ENCODE results near the gene KIF1A. TPM values are rescaled to one million over a fixed set of nuclear protein-coding genes. Genes with fewer than 3 reads are reported as not detected.

Gene KIF1A
- total and polyA plus RNA-seq, 2 of the 13 experiments (the other 11 are each of a cell fraction or from before 2014, with no cell fraction given) = 0.01 TPM; not detected in 1

GRCh38 chr2:240707043-240707756 is 112.8 kb downstream of the KIF1A start:
- H3K9me3 ChIP-seq (ENCODE audit: low read length) = no peaks in the 10 kb centered on the region
- in situ Hi-C loops (cut with HindIII; ENCODE audit: extremely low pct_ligation_motif_present, low pct_unique_long_range_greater_than_20kb) = loop anchor here (10.0 kb wide), 1 partner anchor 182 kb away; no protein-coding TSS in a partner anchor
- H3K9ac ChIP-seq (ENCODE audit: insufficient read depth, low read depth, low read length) = no peak overlapping the region
- H4K20me1 ChIP-seq (ENCODE audit: insufficient read depth, low read length) = no peaks in the 10 kb centered on the region
- BruUV-seq (replicated peaks) = no TSS peak
- H3K4me3 ChIP-seq (replicated peaks in 1 of 3; ENCODE audit: insufficient read depth in 1 of 3, low read depth in 2 of 3, low read length in 3 of 3) = no peak overlapping the region
- intact Hi-C loops (cut with micrococcal nuclease; ENCODE audit: unreplicated experiment) = no loop called here
- DNase-seq (ENCODE audit: low spot score) = no peak
- H3K27ac ChIP-seq (ENCODE audit: extremely low read length, insufficient read depth, low read length) = no peak overlapping the region
- TF ChIP-seq EZH2 (conservative IDR thresholded peaks at IDR 0.05; ENCODE audit: low read depth, low read length) (peak; percentile 55), ZNF761 (CRISPR knock-in tag; conservative IDR thresholded peaks at IDR 0.05) (no peak)
- H3K79me2 ChIP-seq (ENCODE audit: insufficient read depth, low read length) = no peaks in the 10 kb centered on the region
- no peak for FAIRE-seq
- WGBS (ENCODE audit: low lambda C conversion rate) = 28% methylated on average over 15 of the region's 15 CpGs
- ChIA-PET POLR2A (no interaction called here), CTCF (ENCODE audit: low intra/inter-chr PET ratio, low total read pairs) (no interaction called here)
- H3K27me3 ChIP-seq (ENCODE audit: control insufficient read depth in 1 of 2, insufficient read depth in 2 of 2, low read length in 2 of 2) = peaks cover 37 to 87% of the 10 kb centered on the region in 2 experiments
- H3K36me3 ChIP-seq (replicated peaks in 1 of 2; ENCODE audit: control insufficient read depth in 1 of 2, insufficient read depth in 2 of 2, low read length in 2 of 2) = no peaks in the 10 kb centered on the region
- no peaks in the 10 kb centered on the region for H3K4me1 ChIP-seq (ENCODE audit: insufficient read depth, low read length)
- H2AFZ ChIP-seq (ENCODE audit: low read length) = no peak overlapping the region
- H3K4me2 ChIP-seq (ENCODE audit: low read depth, low read length) = no peak overlapping the region
- no peak for ATAC-seq

GRCh38 chr2:240705204-240705791 is 114.7 kb downstream of the KIF1A start:
- no peaks in the 10 kb centered on the region for H4K20me1 ChIP-seq (ENCODE audit: insufficient read depth, low read length)
- intact Hi-C loops (cut with micrococcal nuclease; ENCODE audit: unreplicated experiment) = no loop called here
- no peak overlapping the region for H2AFZ ChIP-seq (ENCODE audit: low read length)
- no peaks in the 10 kb centered on the region for H3K4me1 ChIP-seq (ENCODE audit: insufficient read depth, low read length)
- H3K79me2 ChIP-seq (ENCODE audit: insufficient read depth, low read length) = no peaks in the 10 kb centered on the region
- no peaks in the 10 kb centered on the region for H3K9me3 ChIP-seq (ENCODE audit: low read length)
- H3K4me3 ChIP-seq (replicated peaks in 1 of 3; ENCODE audit: insufficient read depth in 1 of 3, low read depth in 2 of 3, low read length in 3 of 3) = no peak overlapping the region
- no peaks in the 10 kb centered on the region for H3K36me3 ChIP-seq (replicated peaks in 1 of 2; ENCODE audit: control insufficient read depth in 1 of 2, insufficient read depth in 2 of 2, low read length in 2 of 2)
- POLR2A ChIA-PET = no interaction called here
- DNase-seq (ENCODE audit: low spot score) (no peak), FAIRE-seq (no peak), ATAC-seq (no peak)
- no peak overlapping the region for H3K4me2 ChIP-seq (ENCODE audit: low read depth, low read length)
- H3K27ac ChIP-seq (ENCODE audit: extremely low read length, insufficient read depth, low read length) = no peak overlapping the region
- H3K27me3 ChIP-seq (ENCODE audit: control insufficient read depth in 1 of 2, insufficient read depth in 2 of 2, low read length in 2 of 2) = peaks cover 35 to 87% of the 10 kb centered on the region in 2 experiments
- no peak overlapping the region for H3K9ac ChIP-seq (ENCODE audit: insufficient read depth, low read depth, low read length)
- no TSS peak for BruUV-seq (replicated peaks)
- 45% methylated on average over 12 of the region's 12 CpGs for WGBS (ENCODE audit: low lambda C conversion rate)
- CTCF ChIA-PET (ENCODE audit: low intra/inter-chr PET ratio, low total read pairs) = no interaction called here
- in situ Hi-C loops (cut with HindIII; ENCODE audit: extremely low pct_ligation_motif_present, low pct_unique_long_range_greater_than_20kb) = loop anchor here (10.0 kb wide), 1 partner anchor 180 kb away; no protein-coding TSS in a partner anchor
- no peak for TF ChIP-seq ARNTL (CRISPR knock-in tag; IDR thresholded peaks at IDR 0.05)
- no peak for TF ChIP-seq ZZZ3 (CRISPR knock-in tag; IDR thresholded peaks at IDR 0.05; ENCODE audit: borderline replicate concordance)
- no peak for TF ChIP-seq PCBP1 (IDR thresholded peaks at IDR 0.05; ENCODE audit: borderline replicate concordance, low read depth, low read length)
- no peak for TF ChIP-seq KDM4B (CRISPR knock-in tag; IDR thresholded peaks at IDR 0.05)
- TF ChIP-seq ARNT (IDR thresholded peaks at IDR 0.05) = no peak
- TF ChIP-seq FOXJ3 (CRISPR knock-in tag; IDR thresholded peaks at IDR 0.05; ENCODE audit: borderline replicate concordance) = no peak
- no peak for TF ChIP-seq RBM22 (optimal IDR thresholded peaks at IDR 0.05; ENCODE audit: low read length)
- TF ChIP-seq ZNF589 (CRISPR knock-in tag; conservative IDR thresholded peaks at IDR 0.05) = no peak
- no peak for TF ChIP-seq BHLHE40 (IDR thresholded peaks at IDR 0.05; ENCODE audit: low read length)
- no peak for TF ChIP-seq ZNF18 (CRISPR knock-in tag; IDR thresholded peaks at IDR 0.05; ENCODE audit: insufficient replicate concordance)
- no peak for TF ChIP-seq HIC2 (CRISPR knock-in tag; IDR thresholded peaks at IDR 0.05; ENCODE audit: low read depth)
- no peak for TF ChIP-seq ZMAT5 (CRISPR knock-in tag; IDR thresholded peaks at IDR 0.05; ENCODE audit: borderline replicate concordance, low read depth)
